Measurements from ENCODE around the gene MCC.
"Not testable (repeated sequence)": the region's sequence is repeated elsewhere in the genome, so short reads cannot be mapped to it uniquely, and the experiment has no call there.

The MCC gene

GRCh38 chr5:113474100-113474728, 14.0 kb downstream of the MCC start:
- Histone ChIP-seq H3K79me1 (ENCODE audit: low read length) (no peaks in the 10 kb centered on the region), H4K5ac (ENCODE audit: low read length) (no peak overlapping the region), H3K4me1 (ENCODE audit: control insufficient read depth, low read depth, low read length) (no peaks in the 10 kb centered on the region), H3K18ac (ENCODE audit: low read length) (no peak overlapping the region), H2BK5ac (ENCODE audit: low read length) (no peak overlapping the region), H2BK120ac (ENCODE audit: low read depth, low read length) (no peak overlapping the region), H3K4me3 (ENCODE audit: low read length) (no peak overlapping the region), H2AK5ac (ENCODE audit: low read length) (no peak overlapping the region), H3K27ac (ENCODE audit: low read depth, low read length) (no peak overlapping the region), H2BK15ac (replicated peaks; ENCODE audit: low read depth) (no peak overlapping the region), H4K8ac (ENCODE audit: low read depth, low read length) (no peak overlapping the region), H3K23ac (ENCODE audit: low read length) (no peak overlapping the region), H3K4ac (ENCODE audit: low read depth, low read length) (no peak overlapping the region), H3K4me2 (ENCODE audit: low read length) (no peak overlapping the region), H3K56ac (ENCODE audit: low read length) (no peak overlapping the region), H3K27me3 (ENCODE audit: insufficient read depth, low read length, poor library complexity) (no peaks in the 10 kb centered on the region), H3K79me2 (ENCODE audit: control insufficient read depth, insufficient read depth, low read length) (no peaks in the 10 kb centered on the region), H3K36me3 (ENCODE audit: control insufficient read depth, insufficient read depth, low read length) (no peaks in the 10 kb centered on the region), H3K9ac (ENCODE audit: low read length) (no peak overlapping the region)
- WGBS (ENCODE audit: extremely low coverage, insufficient coverage, low lambda C conversion rate): no CpG with 5 or more reads among the region's 5 CpGs
- peak; percentile 57 for DNase-seq

DNA sequence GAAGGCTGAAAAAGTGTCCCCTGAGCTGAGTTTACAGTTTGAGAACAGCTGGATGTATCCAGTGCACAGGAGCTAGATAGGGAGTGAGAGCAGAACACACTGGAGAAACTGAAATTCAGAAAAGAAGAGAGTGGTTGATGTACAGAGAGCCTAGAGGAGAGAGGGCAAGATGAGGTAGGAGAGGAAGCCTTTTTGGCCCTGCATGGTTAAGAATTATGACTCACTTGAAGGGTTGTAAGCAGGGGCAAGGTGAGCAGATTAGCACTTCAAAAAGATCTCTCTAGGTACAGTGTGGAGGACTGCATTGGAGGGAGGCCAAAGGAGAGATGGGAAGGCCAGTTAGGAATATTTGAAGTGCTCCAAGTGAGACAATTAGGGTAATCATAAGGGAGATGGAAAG, 25.2 kb downstream of the MCC start:
- H3K4me2 ChIP-seq (ENCODE audit: low read length): no peak overlapping the region
- no peaks in the 10 kb centered on the region for H3K79me2 ChIP-seq (ENCODE audit: control insufficient read depth, insufficient read depth, low read length)
- H4K5ac ChIP-seq (ENCODE audit: low read length): no peak overlapping the region
- no peaks in the 10 kb centered on the region for H3K79me1 ChIP-seq (ENCODE audit: low read length)
- no peak overlapping the region for H2BK15ac ChIP-seq (replicated peaks; ENCODE audit: low read depth)
- H3K4me3 ChIP-seq (ENCODE audit: low read length): no peak overlapping the region
- H4K8ac ChIP-seq (ENCODE audit: low read depth, low read length): no peak overlapping the region
- no peak overlapping the region for H3K23ac ChIP-seq (ENCODE audit: low read length)
- no peak overlapping the region for H2AK5ac ChIP-seq (ENCODE audit: low read length)
- no peaks in the 10 kb centered on the region for H3K4me1 ChIP-seq (ENCODE audit: control insufficient read depth, low read depth, low read length)
- no peak overlapping the region for H2BK120ac ChIP-seq (ENCODE audit: low read depth, low read length)
- H3K27me3 ChIP-seq (ENCODE audit: insufficient read depth, low read length, poor library complexity): no peaks in the 10 kb centered on the region
- DNase-seq: no peak
- no peak overlapping the region for H3K9ac ChIP-seq (ENCODE audit: low read length)
- H3K36me3 ChIP-seq (ENCODE audit: control insufficient read depth, insufficient read depth, low read length): no peaks in the 10 kb centered on the region
- H3K27ac ChIP-seq (ENCODE audit: low read depth, low read length): no peak overlapping the region
- no peak overlapping the region for H2BK5ac ChIP-seq (ENCODE audit: low read length)
- no peak overlapping the region for H3K4ac ChIP-seq (ENCODE audit: low read depth, low read length)
- no peak overlapping the region for H3K56ac ChIP-seq (ENCODE audit: low read length)
- no peak overlapping the region for H3K18ac ChIP-seq (ENCODE audit: low read length)

GRCh38 chr5:113457106-113457505, 31.1 kb downstream of the MCC start:
- not testable (repeated sequence) for H3K79me2 ChIP-seq (ENCODE audit: control insufficient read depth, insufficient read depth, low read length); H3K4me1 ChIP-seq (ENCODE audit: control insufficient read depth, low read depth, low read length); H3K56ac ChIP-seq (ENCODE audit: low read length); H3K4me2 ChIP-seq (ENCODE audit: low read length); H2BK15ac ChIP-seq (replicated peaks; ENCODE audit: low read depth); H3K36me3 ChIP-seq (ENCODE audit: control insufficient read depth, insufficient read depth, low read length); H3K27ac ChIP-seq (ENCODE audit: low read depth, low read length); H3K4ac ChIP-seq (ENCODE audit: low read depth, low read length); H3K79me1 ChIP-seq (ENCODE audit: low read length); DNase-seq; H3K27me3 ChIP-seq (ENCODE audit: insufficient read depth, low read length, poor library complexity); H3K18ac ChIP-seq (ENCODE audit: low read length); H2AK5ac ChIP-seq (ENCODE audit: low read length); H3K4me3 ChIP-seq (ENCODE audit: low read length); H4K5ac ChIP-seq (ENCODE audit: low read length); H4K8ac ChIP-seq (ENCODE audit: low read depth, low read length); H3K23ac ChIP-seq (ENCODE audit: low read length); H2BK5ac ChIP-seq (ENCODE audit: low read length); H3K9ac ChIP-seq (ENCODE audit: low read length); H2BK120ac ChIP-seq (ENCODE audit: low read depth, low read length)
- no CpG with 5 or more reads among the region's 21 CpGs for WGBS (ENCODE audit: extremely low coverage, insufficient coverage, low lambda C conversion rate)

- Histone ChIP-seq H3K4me3 (ENCODE audit: low read length) (no peak overlapping the region), H2BK15ac (replicated peaks; ENCODE audit: low read depth) (no peak overlapping the region), H3K27me3 (ENCODE audit: insufficient read depth, low read length, poor library complexity) (no peaks in the 10 kb centered on the region), H3K9ac (ENCODE audit: low read length) (no peak overlapping the region), H3K79me2 (ENCODE audit: control insufficient read depth, insufficient read depth, low read length) (no peaks in the 10 kb centered on the region), H3K79me1 (ENCODE audit: low read length) (no peaks in the 10 kb centered on the region), H3K56ac (ENCODE audit: low read length) (no peak overlapping the region), H4K5ac (ENCODE audit: low read length) (no peak overlapping the region), H3K4ac (ENCODE audit: low read depth, low read length) (no peak overlapping the region), H2BK120ac (ENCODE audit: low read depth, low read length) (no peak overlapping the region), H3K18ac (ENCODE audit: low read length) (no peak overlapping the region), H4K8ac (ENCODE audit: low read depth, low read length) (no peak overlapping the region), H3K27ac (ENCODE audit: low read depth, low read length) (no peak overlapping the region), H2AK5ac (ENCODE audit: low read length) (no peak overlapping the region), H3K23ac (ENCODE audit: low read length) (no peak overlapping the region), H3K36me3 (ENCODE audit: control insufficient read depth, insufficient read depth, low read length) (no peaks in the 10 kb centered on the region), H2BK5ac (ENCODE audit: low read length) (no peak overlapping the region), H3K4me1 (ENCODE audit: control insufficient read depth, low read depth, low read length) (no peaks in the 10 kb centered on the region), H3K4me2 (ENCODE audit: low read length) (no peak overlapping the region)
- no peak for DNase-seq
- no CpG with 5 or more reads among the region's 6 CpGs for WGBS (ENCODE audit: extremely low coverage, insufficient coverage, low lambda C conversion rate)
Observed at GRCh38 chr5:113452941-113453340, 35.3 kb downstream of the MCC start.

DNA sequence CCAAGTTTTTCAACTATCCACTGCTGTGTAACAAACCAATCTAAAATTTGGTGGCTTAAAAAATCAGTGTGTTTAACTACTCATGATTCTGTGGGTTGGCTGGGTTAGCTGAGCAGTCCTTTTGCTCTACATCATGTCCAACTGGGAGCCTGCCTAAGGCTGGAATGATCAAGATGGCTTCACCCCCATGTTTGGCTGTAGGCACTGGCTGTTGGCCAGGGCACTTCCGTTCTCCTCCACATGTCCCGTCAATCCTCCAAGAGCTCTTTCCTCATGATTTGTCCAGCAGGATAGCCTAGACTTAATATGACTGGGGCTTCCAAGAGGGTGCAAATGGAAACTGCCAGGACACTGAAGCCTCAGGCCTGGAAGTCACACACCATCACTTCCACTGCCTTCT, 36.5 kb downstream of the MCC start:
- Histone ChIP-seq H3K79me1 (ENCODE audit: low read length) (no peaks in the 10 kb centered on the region), H3K4me1 (ENCODE audit: control insufficient read depth, low read depth, low read length) (no peaks in the 10 kb centered on the region), H3K27me3 (ENCODE audit: insufficient read depth, low read length, poor library complexity) (no peaks in the 10 kb centered on the region), H3K4me2 (ENCODE audit: low read length) (no peak overlapping the region), H3K56ac (ENCODE audit: low read length) (no peak overlapping the region), H3K23ac (ENCODE audit: low read length) (no peak overlapping the region), H3K36me3 (ENCODE audit: control insufficient read depth, insufficient read depth, low read length) (no peaks in the 10 kb centered on the region), H3K18ac (ENCODE audit: low read length) (no peak overlapping the region), H4K5ac (ENCODE audit: low read length) (no peak overlapping the region), H3K79me2 (ENCODE audit: control insufficient read depth, insufficient read depth, low read length) (no peaks in the 10 kb centered on the region), H2BK5ac (ENCODE audit: low read length) (no peak overlapping the region), H2BK120ac (ENCODE audit: low read depth, low read length) (no peak overlapping the region), H3K4me3 (ENCODE audit: low read length) (no peak overlapping the region), H3K4ac (ENCODE audit: low read depth, low read length) (no peak overlapping the region), H4K8ac (ENCODE audit: low read depth, low read length) (no peak overlapping the region), H3K27ac (ENCODE audit: low read depth, low read length) (no peak overlapping the region), H2AK5ac (ENCODE audit: low read length) (no peak overlapping the region), H2BK15ac (replicated peaks; ENCODE audit: low read depth) (no peak overlapping the region), H3K9ac (ENCODE audit: low read length) (no peak overlapping the region)
- no CpG with 5 or more reads among the region's 2 CpGs for WGBS (ENCODE audit: extremely low coverage, insufficient coverage, low lambda C conversion rate)
- DNase-seq: no peak

DNA sequence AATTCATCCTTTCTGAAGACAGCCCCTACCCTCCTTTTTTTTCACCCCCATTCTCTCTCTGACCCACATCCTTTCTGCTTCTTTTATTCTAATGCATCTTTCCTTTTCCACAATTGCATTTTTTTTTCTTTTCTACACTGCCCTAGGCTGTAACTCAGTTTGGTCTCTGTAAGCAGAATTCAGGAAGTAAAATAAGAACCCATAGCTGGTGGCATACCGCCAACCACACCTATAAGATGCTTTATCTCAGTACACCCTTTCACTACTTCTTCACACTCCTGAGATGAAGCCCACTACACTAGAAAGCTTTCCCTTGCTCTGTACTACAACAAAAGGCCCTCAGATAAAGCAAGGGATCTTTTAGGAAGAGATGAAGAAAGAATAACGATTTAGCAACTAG, 37.3 kb downstream of the MCC start:
- no peaks in the 10 kb centered on the region for H3K36me3 ChIP-seq (ENCODE audit: control insufficient read depth, insufficient read depth, low read length)
- DNase-seq: no peak

More for the DNA sequence above, 37.3 kb downstream of the MCC start:
- no peak overlapping the region for H2BK120ac ChIP-seq (ENCODE audit: low read depth, low read length)
- no peak overlapping the region for H2BK15ac ChIP-seq (replicated peaks; ENCODE audit: low read depth)
- H3K27ac ChIP-seq (ENCODE audit: low read depth, low read length): no peak overlapping the region
- H4K5ac ChIP-seq (ENCODE audit: low read length): no peak overlapping the region
- no peaks in the 10 kb centered on the region for H3K79me2 ChIP-seq (ENCODE audit: control insufficient read depth, insufficient read depth, low read length)
- H3K4me2 ChIP-seq (ENCODE audit: low read length): no peak overlapping the region
- H3K4me1 ChIP-seq (ENCODE audit: control insufficient read depth, low read depth, low read length): no peaks in the 10 kb centered on the region
- H3K18ac ChIP-seq (ENCODE audit: low read length): no peak overlapping the region
- no peak overlapping the region for H3K23ac ChIP-seq (ENCODE audit: low read length)
- no peak overlapping the region for H2AK5ac ChIP-seq (ENCODE audit: low read length)
- WGBS (ENCODE audit: extremely low coverage, insufficient coverage, low lambda C conversion rate): no CpG with 5 or more reads among the region's 2 CpGs
- H3K9ac ChIP-seq (ENCODE audit: low read length): no peak overlapping the region
- H3K79me1 ChIP-seq (ENCODE audit: low read length): no peaks in the 10 kb centered on the region
- H3K4me3 ChIP-seq (ENCODE audit: low read length): no peak overlapping the region
- no peak overlapping the region for H4K8ac ChIP-seq (ENCODE audit: low read depth, low read length)
- H3K27me3 ChIP-seq (ENCODE audit: insufficient read depth, low read length, poor library complexity): no peaks in the 10 kb centered on the region
- no peak overlapping the region for H3K4ac ChIP-seq (ENCODE audit: low read depth, low read length)
- no peak overlapping the region for H2BK5ac ChIP-seq (ENCODE audit: low read length)
- no peak overlapping the region for H3K56ac ChIP-seq (ENCODE audit: low read length)

Data from mesendoderm (in vitro differentiated cells).